MM.1S (cell line): Measurements from ENCODE around the gene IGF1R.

Experiments used
- DNase-seq: peaks from one replicate; pipeline ENCODE4 v3.0.0-alpha.2; 2015
- H2AFZ ChIP-seq: fragments of 300-600 bp; sonication (generic); 2 replicates; pipeline ENCODE4 v1.6.0; 2016; ENCODE audit warnings: antibody characterized with exemption, low read length
- H3F3A ChIP-seq: fragments of 300-600 bp; sonication (generic); 2 replicates; pipeline ENCODE4 v1.6.1; 2016; ENCODE audit warnings: mild to moderate bottlenecking, antibody characterized with exemption, low read length, moderate library complexity, mixed read lengths; ENCODE audit not compliant: insufficient read depth
- H3K27ac ChIP-seq: fragments of 300-600 bp; sonication (generic); 2 replicates; pipeline ENCODE4 v1.5.1; 2016; ENCODE audit warnings: mild to moderate bottlenecking, low read length
- H3K27me3 ChIP-seq: fragments of 300-600 bp; sonication (generic); replicated peaks from 2 replicates; pipeline ENCODE4 v1.6.0; 2016; ENCODE audit warnings: low read length; ENCODE audit not compliant: insufficient read depth
- H3K36me3 ChIP-seq: fragments of 300-600 bp; sonication (generic); replicated peaks from 2 replicates; pipeline ENCODE4 v1.6.1; 2016; ENCODE audit warnings: mild to moderate bottlenecking, low read length, mixed read lengths; ENCODE audit not compliant: insufficient read depth
- H3K4me1 ChIP-seq: fragments of 300-600 bp; sonication (generic); 2 replicates; pipeline ENCODE4 v1.6.1; 2016; ENCODE audit warnings: low read length, mixed read lengths
- H3K4me2 ChIP-seq: fragments of 300-600 bp; sonication (generic); 2 replicates; pipeline ENCODE4 v1.6.0; 2016; ENCODE audit warnings: low read depth, low read length
- H3K4me3 ChIP-seq: fragments of 300-600 bp; sonication (generic); 2 replicates; pipeline ENCODE4 v1.5.1; 2016; ENCODE audit warnings: low read length, mixed read lengths
- H3K79me2 ChIP-seq: fragments of 300-600 bp; sonication (generic); 2 replicates; pipeline ENCODE4 v1.6.1; 2016; ENCODE audit warnings: mixed run types, low read length, mixed read lengths
- H3K9ac ChIP-seq: fragments of 300-600 bp; sonication (generic); 2 replicates; pipeline ENCODE4 v1.6.1; 2016; ENCODE audit warnings: low read length, mixed read lengths
- H3K9me2 ChIP-seq: fragments of 300-600 bp; sonication (generic); replicated peaks from 2 replicates; pipeline ENCODE4 v1.6.1; 2016; ENCODE audit warnings: mild to moderate bottlenecking, low read length, mixed read lengths; ENCODE audit not compliant: insufficient read depth
- H3K9me3 ChIP-seq: fragments of 300-600 bp; sonication (generic); replicated peaks from 2 replicates; pipeline ENCODE4 v1.6.1; 2016; ENCODE audit warnings: mild to moderate bottlenecking, low read length, mixed read lengths; ENCODE audit not compliant: insufficient read depth
- H4K20me1 ChIP-seq: fragments of 300-600 bp; sonication (generic); 2 replicates; pipeline ENCODE4 v1.6.1; 2016; ENCODE audit warnings: mild to moderate bottlenecking, low read length, moderate library complexity, mixed read lengths; ENCODE audit not compliant: insufficient read depth
- EZH2 ChIP-seq: fragments of 300-600 bp; sonication (generic); optimal IDR thresholded peaks from 2 replicates; pipeline ENCODE3; 2017; ENCODE audit warnings: low read depth, mild to moderate bottlenecking, antibody characterized with exemption, low read length, mixed read lengths
- EZH2phosphoT487 ChIP-seq: fragments of 300-600 bp; sonication (generic); IDR thresholded peaks from 2 replicates; pipeline ENCODE4 v1.6.1; 2018; ENCODE audit warnings: antibody characterized with exemption, low read length
- TF ChIP-seq, protein P1 (sequence below): fragments of 300-600 bp; sonication (generic); IDR thresholded peaks from 2 replicates; pipeline ENCODE4 v1.5.1; 2016; ENCODE audit warnings: antibody characterized with exemption, low read length, mixed read lengths

Gene IGF1R

DNA sequence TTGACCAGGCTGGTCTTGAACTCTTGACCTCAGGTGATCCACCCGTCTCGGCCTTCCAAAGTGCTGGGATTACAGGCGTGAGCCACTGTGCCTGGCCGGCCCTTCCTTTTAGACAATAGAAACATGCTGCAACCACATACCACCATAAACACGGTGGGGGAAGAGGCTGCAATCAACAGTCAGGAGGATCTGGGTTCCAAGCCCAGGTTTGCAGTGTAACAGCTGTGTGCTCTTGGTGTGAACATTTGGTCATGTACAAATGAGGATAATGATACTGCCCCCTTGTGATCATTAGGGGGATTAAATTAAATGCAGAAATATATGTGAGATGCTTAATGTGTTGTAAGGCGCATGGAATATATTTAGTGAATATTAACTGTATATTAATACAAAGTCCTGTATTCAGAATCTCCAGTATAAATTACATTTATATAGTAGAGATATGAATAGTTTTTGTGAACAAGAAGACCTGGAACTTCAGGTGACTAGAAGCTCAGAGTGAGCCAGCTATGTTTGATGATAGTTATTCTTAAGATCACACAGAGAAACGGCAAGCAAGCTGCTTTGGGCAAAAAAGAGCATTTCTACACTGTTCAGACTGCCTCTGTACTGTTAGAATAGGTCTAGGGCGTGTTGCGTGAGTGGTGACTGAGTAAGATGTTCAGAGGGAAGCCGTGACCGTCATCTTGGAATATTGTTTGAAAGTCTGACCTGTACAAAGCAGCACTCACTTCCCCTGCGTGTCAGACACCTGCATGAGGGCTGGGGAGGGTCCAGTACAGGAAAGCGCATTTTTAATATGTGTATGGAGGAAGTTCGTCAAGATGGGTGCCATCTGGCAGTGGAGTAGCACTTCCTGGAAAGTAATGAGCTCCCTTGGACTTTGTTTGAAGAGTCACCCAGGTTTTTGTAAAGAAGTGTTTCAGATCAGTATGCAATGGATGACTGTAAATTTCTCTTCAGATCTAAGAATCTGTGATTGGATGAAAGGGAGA, 233.5 kb downstream of the IGF1R start:
- Histone ChIP-seq H3K9me2 (no peaks in the 10 kb centered on the region), H2AFZ (no peak overlapping the region), H4K20me1 (no peaks in the 10 kb centered on the region), H3K27ac (no peak overlapping the region), H3K36me3 (no peaks in the 10 kb centered on the region), H3K4me2 (no peak overlapping the region), H3F3A (no peaks in the 10 kb centered on the region), H3K9me3 (no peaks in the 10 kb centered on the region), H3K4me3 (no peak overlapping the region), H3K4me1 (no peaks in the 10 kb centered on the region), H3K79me2 (peaks cover 79% of the 10 kb centered on the region), H3K27me3 (no peaks in the 10 kb centered on the region), H3K9ac (no peak overlapping the region)
- DNase-seq, result peak; percentile 76
- TF ChIP-seq, protein P1, sequence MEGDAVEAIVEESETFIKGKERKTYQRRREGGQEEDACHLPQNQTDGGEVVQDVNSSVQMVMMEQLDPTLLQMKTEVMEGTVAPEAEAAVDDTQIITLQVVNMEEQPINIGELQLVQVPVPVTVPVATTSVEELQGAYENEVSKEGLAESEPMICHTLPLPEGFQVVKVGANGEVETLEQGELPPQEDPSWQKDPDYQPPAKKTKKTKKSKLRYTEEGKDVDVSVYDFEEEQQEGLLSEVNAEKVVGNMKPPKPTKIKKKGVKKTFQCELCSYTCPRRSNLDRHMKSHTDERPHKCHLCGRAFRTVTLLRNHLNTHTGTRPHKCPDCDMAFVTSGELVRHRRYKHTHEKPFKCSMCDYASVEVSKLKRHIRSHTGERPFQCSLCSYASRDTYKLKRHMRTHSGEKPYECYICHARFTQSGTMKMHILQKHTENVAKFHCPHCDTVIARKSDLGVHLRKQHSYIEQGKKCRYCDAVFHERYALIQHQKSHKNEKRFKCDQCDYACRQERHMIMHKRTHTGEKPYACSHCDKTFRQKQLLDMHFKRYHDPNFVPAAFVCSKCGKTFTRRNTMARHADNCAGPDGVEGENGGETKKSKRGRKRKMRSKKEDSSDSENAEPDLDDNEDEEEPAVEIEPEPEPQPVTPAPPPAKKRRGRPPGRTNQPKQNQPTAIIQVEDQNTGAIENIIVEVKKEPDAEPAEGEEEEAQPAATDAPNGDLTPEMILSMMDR, result peak; percentile 62
- no peak for TF ChIP-seq EZH2

GRCh38 chr15:98883478-98883877, 235.1 kb downstream of the IGF1R start:
- Histone ChIP-seq H3K4me3 (no peak overlapping the region), H3K27me3 (no peaks in the 10 kb centered on the region), H2AFZ (no peak overlapping the region), H3F3A (no peaks in the 10 kb centered on the region), H3K4me1 (no peaks in the 10 kb centered on the region), H3K36me3 (no peaks in the 10 kb centered on the region), H3K9me2 (no peaks in the 10 kb centered on the region), H3K27ac (no peak overlapping the region), H4K20me1 (no peaks in the 10 kb centered on the region), H3K9me3 (no peaks in the 10 kb centered on the region), H3K79me2 (peaks cover 76% of the 10 kb centered on the region), H3K9ac (no peak overlapping the region), H3K4me2 (no peak overlapping the region)
- no peak for DNase-seq
- TF ChIP-seq EZH2 (no peak), EZH2phosphoT487 (no peak)
- TF ChIP-seq, protein P1, result no peak

DNA sequence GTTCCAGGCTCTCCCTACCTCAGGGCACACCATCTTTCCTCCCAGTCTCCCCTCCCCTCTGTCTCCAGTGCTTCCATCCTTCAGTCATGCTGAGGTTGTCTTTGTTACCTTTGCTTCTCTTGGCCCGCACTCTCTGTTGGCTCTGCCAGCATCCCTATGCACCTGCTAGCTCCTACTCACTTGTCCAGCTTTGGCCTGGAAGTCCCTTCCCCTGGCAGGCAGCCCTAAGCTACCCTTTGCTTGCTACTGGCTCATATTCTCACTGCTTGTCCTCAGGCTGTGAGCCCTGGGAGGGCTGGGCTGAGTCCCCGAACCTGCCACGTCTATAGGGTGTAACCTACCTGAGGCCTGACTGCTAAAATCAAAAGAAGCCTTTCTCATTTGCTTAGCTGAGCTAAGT, 236.6 kb downstream of the IGF1R start:
- Histone ChIP-seq H3K36me3 (no peaks in the 10 kb centered on the region), H3K4me1 (no peaks in the 10 kb centered on the region), H3K4me3 (no peak overlapping the region), H3K27ac (no peak overlapping the region), H3K27me3 (no peaks in the 10 kb centered on the region), H3K4me2 (no peak overlapping the region), H3K9me2 (no peaks in the 10 kb centered on the region), H3K79me2 (peaks cover 82% of the 10 kb centered on the region), H3K9me3 (no peaks in the 10 kb centered on the region), H2AFZ (no peak overlapping the region), H3F3A (no peaks in the 10 kb centered on the region), H3K9ac (no peak overlapping the region), H4K20me1 (no peaks in the 10 kb centered on the region)
- TF ChIP-seq EZH2phosphoT487, result no peak
- TF ChIP-seq EZH2, result no peak
- DNase-seq, result no peak

DNA sequence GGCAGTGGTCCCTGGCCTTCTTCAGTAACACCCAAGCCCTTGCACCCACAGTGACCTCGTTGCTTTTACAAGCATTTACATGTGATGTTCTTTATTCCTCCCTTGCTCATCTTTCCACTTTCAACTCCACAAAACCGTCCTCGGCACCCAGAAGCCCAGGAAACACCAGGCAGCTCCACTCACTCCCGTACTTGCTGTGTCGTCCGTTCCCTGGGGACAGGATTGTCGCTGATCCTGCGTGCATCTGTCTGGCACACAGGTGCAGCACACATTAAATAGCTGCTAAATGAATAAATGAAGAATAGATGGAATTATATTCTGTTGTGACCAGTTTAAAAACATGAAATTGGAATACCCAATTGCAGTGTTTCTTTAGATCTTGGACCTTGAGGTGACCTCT, 239.6 kb downstream of the IGF1R start:
- H3K4me1 ChIP-seq, result no peaks in the 10 kb centered on the region
- no peak overlapping the region for H3K4me2 ChIP-seq
- H3K9me2 ChIP-seq, result no peaks in the 10 kb centered on the region
- H3K9me3 ChIP-seq, result no peaks in the 10 kb centered on the region
- H3K36me3 ChIP-seq, result no peaks in the 10 kb centered on the region
- H2AFZ ChIP-seq, result no peak overlapping the region
- H3K4me3 ChIP-seq, result no peak overlapping the region
- no peaks in the 10 kb centered on the region for H3K27me3 ChIP-seq
- TF ChIP-seq EZH2phosphoT487 (no peak), EZH2 (no peak)
- TF ChIP-seq, protein P1, result no peak
- H3F3A ChIP-seq, result no peaks in the 10 kb centered on the region
- no peak overlapping the region for H3K27ac ChIP-seq
- no peak for DNase-seq
- H3K9ac ChIP-seq, result no peak overlapping the region
- peaks cover 58% of the 10 kb centered on the region for H3K79me2 ChIP-seq
- H4K20me1 ChIP-seq, result no peaks in the 10 kb centered on the region
